DMS 273 treated with DMSO at 0.1 percent for 48 hours (cell line): ENCODE results near the gene TBC1D2.

Experiments used
- DNase-seq: peaks from one replicate; lab custom pipeline; 2025; lab: John Stamatoyannopoulos, UW

TBC1D2 gene

DNA sequence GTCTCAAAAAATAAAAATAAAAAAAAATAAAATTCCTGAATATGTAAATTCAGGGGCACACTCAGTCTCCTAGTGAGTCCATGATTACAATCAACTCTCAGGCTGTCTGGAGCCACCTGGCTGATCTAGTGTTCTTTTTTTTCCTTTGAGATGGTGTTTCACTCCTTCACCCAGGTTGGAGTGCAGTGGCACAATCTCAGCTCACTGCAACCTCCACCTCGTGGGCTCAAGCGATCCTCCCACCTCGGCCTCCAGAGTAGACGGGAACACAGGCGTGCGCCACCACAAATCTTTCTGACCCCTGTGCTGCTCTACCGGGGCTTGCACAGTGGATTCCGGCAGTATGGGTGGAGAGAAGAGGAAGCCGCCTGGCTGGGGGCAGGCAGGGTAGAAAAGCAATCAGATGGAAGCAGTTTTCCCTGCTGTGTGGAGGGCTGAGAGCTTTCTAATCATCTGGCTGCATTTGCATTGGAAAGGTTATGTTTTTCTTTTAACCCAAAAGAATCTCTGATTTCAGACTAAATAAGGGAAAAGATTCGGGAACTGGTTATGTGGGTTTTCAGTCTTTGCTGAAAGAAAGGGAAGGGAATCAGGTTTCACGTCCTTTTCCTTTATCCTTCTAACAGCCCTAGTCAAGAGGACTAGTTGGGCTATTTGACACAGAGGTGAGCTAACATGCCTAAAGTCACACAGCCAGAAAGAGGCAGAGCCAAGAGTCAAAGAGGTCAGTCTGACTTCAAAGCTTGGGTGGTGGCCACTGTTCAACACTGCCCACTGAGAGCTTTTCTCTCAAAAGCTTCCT, 36.7 kb downstream of the TBC1D2 start:
- no peak for DNase-seq

- DNase-seq, result no peak
These were observed 38.2 kb downstream of the TBC1D2 start for GRCh38 chr9:98217255-98217654.

- DNase-seq, result no peak
These were observed 39.1 kb downstream of the TBC1D2 start for GRCh38 chr9:98216391-98216790.

- DNase-seq, result no peak
These were observed 39.6 kb downstream of the TBC1D2 start for GRCh38 chr9:98215821-98216220.

DNA sequence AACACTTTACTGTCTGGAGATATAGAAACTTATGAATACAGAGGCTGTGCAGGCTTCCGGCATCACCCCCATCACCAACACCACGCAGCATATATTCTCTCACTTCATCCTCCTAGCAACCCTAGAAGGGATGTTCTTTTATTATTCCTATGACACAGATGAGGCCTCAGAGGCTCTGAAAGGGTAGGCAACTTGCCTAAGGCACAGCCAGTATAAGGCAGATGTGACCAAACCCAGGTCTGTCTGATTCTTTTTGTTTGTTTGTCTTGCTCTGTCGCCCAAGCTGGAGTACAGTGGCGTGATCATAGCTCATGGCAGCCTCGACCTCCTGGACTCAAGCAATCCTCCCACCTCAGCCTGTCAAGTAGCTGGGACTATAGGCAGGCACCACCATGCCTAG, 40.2 kb downstream of the TBC1D2 start:
- DNase-seq, result no peak

DNA sequence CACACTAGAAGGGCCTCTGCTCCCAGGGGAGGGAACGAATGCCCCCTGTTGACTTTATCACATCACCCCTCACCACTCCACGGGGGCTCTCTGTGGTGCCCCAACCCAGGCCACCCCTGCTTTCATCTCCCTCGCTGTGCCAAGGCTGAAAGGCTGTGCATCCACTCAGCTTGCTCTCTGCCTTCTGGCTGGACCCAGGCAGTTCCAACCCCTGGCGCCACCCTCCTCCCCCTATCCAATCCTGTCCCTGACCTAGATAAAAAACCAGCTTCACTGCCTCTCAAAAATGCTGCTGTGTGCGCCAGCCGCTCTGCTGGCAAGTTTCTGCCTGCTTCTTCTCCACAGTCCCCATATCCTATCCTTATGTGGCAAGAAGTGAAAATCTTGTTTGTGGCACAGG, 40.6 kb downstream of the TBC1D2 start:
- no peak for DNase-seq

DNA sequence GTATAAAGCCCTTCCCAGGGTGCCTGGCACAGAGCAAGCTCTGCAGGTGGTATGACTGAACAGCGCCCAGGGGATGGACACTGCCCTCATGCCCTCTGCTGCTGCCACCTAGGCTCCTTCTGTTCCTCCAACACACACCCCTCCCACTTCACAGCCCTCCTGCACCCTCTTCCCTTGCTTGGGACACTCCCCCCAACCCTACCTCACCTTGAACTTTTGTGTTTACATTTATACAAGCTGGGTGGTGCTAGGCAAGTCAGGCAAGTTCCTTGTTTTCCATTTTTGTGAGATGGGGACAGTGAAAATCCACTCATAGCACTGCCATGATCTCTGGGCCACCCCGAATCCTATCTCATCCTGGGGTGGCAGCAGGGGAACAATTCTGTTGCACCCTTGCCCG, 44.2 kb downstream of the TBC1D2 start:
- no peak for DNase-seq

DNA sequence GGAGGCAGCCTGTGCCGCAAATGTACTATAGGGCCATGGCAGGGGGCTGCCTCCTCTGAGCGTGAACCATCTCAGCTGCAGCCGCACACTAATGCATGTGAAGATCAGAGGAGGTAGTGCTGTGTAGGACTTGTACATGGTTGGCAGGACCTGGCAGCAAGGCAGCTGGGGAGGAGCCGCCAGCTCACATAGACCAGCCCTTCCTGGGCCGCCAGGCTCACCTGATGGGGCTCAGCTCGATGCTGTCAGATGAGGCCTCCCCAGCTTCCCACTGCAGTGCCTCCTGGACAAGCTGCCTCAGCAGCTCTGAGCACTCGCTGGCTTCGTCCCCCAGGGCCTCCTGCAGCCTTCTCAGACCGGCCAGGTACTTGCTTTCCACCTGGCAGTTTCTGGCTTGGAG, 45.0 kb downstream of the TBC1D2 start:
- no peak for DNase-seq

DNA sequence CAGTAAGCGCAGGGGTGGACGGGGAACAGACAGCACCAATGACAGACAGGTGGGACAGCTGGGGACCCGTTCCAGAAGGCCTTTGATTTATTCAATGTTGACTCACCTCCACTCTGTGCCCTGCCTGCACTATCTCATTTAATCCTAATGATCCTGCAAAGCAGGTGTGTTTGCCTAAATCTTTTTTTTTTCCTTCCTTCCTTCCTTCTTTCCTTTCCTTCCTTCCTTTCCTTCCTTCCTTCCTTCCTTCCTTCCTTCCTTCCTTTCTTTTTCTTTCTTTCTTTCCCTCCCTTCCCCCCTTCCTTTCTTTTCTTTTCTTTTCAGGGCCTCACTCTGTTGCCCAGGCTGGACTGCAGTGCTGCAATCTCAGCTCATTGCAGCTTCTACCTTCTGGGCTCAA, 45.9 kb downstream of the TBC1D2 start:
- DNase-seq, result no peak

DNA sequence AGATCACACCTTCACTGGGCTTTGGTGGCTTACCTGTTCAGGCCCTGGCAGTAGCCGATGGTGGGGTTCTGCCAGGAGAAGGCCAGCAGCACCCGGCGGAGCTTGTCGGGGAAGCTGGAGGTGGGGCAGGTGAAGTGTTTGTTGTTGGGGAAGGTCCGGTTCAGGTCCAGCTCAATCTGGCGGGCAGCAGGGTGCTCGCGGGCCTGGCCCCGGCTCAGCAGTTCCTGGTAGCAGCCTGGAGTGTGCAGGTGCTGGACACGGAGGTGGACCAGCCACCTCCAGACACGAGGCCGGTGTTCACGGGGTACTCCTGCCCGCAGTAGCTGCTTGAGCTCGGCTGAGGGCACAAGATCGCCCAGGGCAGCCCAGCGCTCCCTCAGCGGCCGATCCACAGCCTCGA, 46.8 kb downstream of the TBC1D2 start:
- no peak for DNase-seq

- no peak for DNase-seq
These were observed 47.8 kb downstream of the TBC1D2 start for GRCh38 chr9:98207606-98208005.

GRCh38 chr9:98206754-98207153, 48.7 kb downstream of the TBC1D2 start:
- no peak for DNase-seq

DNA sequence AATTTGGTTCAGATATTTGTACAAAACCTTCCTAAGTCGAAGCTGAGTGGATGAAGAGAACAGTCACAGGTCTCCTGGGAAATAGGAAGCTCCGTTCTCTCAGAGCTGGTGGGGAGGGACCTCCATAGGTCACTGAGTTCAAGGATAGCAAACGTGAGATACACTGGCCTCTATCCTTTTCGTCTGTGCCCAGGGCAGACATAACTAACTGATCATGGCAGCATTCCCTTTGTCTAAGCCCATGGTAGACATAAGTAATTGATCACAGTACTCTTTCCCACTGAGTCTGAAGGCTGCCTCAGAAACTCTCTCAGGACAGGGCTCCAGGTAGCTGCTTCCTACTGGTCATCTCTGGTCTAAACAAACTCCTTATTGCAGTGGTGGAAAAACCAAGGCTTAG, 50.8 kb downstream of the TBC1D2 start:
- DNase-seq, result no peak

DNA sequence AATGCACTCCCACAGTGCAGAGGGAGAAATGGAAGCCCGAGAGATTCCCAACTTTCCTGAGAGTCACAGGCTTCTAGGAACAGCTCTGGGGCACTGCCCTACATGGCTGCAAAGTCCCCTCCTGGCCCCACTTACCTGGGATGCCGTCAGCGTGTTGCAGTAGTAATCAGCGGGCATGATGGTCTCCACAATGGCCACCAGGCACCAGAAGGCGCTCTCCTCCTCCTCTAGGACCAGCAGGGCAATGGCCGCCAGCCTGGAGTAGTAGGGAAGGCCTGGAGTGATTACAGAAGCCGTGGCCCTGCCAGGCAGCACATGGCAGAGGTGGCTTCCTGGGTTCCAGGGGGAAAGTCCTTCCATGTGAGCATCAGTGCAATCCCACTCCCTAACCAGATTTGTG, 52.3 kb downstream of the TBC1D2 start:
- DNase-seq, result no peak

DNA sequence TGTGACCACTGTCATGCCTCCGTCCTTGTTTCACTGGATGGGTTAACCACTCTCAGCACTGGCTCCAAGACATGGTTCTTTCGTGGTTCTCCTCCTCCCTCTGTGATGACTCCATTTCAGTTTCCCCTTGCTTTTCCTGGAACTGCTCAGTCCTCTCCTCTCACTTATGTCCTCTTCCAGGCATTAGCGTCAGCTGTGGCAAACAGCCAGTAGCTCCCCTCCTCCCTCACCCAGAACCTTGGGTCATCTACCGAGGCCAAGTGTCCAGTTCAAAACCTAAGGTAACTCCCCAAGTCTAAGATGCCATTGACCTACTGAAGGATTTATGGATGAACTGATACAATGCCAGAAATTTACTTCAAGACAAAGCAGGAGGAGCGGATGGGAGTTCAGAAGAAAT, 53.2 kb downstream of the TBC1D2 start:
- no peak for DNase-seq

GRCh38 chr9:98201749-98202148, 53.7 kb downstream of the TBC1D2 start:
- DNase-seq, result no peak

DNA sequence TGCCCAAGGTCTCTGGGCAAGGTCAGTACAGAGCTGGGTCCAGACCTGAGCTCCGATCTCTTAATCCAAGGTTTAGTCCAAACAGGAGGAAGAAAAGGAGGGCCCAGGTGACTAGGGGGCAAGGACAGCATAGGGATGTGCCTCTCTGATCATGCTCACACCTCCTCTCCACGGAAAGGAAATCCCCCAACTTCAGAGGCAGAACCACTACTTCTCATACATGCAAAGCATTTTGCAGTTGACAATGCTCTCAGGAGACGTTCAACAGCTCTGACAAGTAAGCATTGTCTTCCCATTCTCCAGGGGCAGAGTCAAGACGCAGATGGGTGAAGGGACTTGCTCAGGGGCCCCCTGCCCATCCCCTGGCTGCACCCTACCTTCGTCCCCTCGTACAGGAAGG, 54.3 kb downstream of the TBC1D2 start:
- DNase-seq, result no peak

DNA sequence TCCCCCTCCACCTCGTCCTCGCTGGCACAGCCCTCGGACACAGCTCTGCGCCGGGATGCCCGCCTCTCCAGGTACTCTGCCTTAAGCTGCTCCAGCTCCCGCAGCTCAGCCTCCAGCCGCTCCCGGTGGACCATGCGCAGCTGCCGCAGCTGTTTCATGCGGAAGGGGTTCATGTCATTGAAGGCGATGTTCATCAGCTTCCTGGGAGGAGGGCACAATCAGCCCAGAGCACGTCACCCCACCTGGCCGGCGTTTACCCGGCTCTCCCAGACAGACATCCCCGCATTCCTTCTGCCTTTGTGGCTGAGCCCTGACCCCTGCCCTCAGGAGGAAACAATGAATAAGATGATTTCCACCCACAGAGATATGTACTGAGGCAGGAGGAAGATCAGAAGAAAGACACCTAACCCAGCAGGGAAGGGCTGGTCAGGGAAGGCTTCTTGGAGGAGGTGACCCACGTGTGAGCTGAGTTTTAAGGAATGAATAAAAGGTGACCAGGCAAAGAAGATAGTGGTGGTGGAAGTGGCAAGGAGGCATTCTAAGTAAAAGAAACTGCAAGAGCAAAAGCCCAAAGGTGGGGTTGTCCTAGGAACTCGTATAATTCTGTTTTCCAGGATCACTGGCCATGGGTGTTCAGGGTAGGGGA, 55.9 kb downstream of the TBC1D2 start:
- no peak for DNase-seq

GRCh38 chr9:98195671-98196070, 59.8 kb downstream of the TBC1D2 start:
- DNase-seq, result peak; percentile 49

DNA sequence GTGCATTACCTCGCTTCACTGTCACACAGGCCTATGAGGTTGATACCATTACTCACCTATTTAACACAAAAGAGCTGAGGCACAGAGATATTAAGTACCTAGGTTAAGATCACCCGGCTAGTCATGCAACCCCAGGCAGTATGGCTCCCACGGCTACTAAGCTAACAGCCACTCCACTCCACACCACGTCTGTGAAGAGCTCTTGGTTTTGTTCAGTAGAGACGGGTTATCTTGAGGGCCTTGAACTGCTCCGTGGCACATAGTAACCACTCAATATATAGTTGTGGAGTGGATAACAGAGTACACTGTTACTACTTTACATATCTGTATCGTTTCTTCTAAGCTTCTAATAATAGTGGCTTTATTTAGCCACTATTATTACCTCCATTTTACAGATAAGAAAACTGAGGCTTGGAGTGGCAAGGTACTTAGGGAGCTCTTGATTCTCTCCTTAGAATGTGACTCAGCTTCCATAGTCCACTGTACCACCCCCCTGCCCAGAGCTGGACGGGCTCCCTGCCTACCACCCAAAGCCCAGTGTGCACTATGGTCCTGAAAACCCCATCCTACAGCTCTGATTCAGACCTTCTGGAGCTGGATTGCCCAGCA, 62.0 kb downstream of the TBC1D2 start:
- DNase-seq, result no peak

DNA sequence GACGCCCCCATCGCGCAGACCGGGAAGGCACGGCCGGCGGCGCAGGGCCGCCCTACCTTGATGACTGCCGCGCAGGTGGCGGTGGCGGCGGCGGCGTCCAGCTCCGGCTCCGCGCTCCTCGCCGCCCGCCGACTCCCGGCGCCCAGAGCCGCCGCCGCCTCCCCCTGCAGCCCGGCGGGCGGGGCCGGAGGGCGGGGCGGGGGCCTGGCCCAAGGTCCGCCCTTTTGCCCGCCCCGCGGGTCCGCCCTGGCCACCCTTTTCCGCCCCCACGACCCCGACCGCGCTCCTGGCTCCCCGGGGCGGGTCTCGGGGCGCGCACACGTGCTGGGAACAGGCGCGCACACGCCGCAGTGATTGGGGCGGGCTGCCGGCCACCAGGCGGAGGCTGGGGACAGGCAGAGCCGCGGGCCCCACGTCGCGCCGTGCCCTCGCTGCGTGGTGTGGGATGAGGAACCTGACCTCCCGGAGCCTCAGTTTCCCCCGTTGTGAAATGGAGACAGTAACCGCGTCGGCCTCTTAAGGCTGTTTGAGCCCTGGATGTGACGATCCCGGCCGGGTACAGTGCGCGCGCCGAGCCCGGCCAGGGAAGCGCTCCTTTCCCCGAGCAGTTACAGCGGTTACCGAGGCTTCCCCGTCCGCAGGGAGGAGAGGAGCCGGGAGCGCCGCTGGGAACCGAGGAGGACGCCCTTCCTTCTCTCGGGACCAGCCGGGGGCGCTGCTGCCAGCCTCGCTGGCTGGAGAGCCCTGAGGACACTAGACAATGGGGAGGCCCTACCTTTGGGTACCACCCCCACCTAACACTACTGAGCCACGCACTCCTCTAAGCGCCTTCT, 62.7 kb downstream of the TBC1D2 start, which contains the start of gene CORO2A:
Gene CORO2A, minus strand, starts transcription at position 135 of the 833 bp plus-strand sequence. CDS start 34,977 bp downstream, outside the sequence.
- DNase-seq, result peak; percentile 30
